Measurements from ENCODE around the gene FRMD4A.

GRCh38 chr10:14063531-14064285, 267.0 kb downstream of the FRMD4A start:
- TF ChIP-seq POLR2A (IDR thresholded peaks at IDR 0.05) (no peak), CTCF (IDR thresholded peaks at IDR 0.05 in 4 of 5, conservative IDR thresholded peaks at IDR 0.05 in 1 of 5) (no peak)
